Occipital lobe (tissue), 2 donors: ENCODE measurements around the gene DCDC1. TPM values are rescaled to one million over a fixed set of nuclear protein-coding genes. Genes with fewer than 3 reads are reported as not detected.

Experiments
- DNase-seq: peaks from one replicate; lab custom pipeline; 2025; lab: John Stamatoyannopoulos, UW
- total RNA-seq: library from RNA; depleted of rRNA; stranded (reverse); fragments of >200 nt; gene quantifications from one replicate; pipeline ENCODE4 v1.2.3, GENCODE V29; 2014

Gene DCDC1
- total RNA-seq, 1 donor from 2014 or later: 1.2 TPM

DNA sequence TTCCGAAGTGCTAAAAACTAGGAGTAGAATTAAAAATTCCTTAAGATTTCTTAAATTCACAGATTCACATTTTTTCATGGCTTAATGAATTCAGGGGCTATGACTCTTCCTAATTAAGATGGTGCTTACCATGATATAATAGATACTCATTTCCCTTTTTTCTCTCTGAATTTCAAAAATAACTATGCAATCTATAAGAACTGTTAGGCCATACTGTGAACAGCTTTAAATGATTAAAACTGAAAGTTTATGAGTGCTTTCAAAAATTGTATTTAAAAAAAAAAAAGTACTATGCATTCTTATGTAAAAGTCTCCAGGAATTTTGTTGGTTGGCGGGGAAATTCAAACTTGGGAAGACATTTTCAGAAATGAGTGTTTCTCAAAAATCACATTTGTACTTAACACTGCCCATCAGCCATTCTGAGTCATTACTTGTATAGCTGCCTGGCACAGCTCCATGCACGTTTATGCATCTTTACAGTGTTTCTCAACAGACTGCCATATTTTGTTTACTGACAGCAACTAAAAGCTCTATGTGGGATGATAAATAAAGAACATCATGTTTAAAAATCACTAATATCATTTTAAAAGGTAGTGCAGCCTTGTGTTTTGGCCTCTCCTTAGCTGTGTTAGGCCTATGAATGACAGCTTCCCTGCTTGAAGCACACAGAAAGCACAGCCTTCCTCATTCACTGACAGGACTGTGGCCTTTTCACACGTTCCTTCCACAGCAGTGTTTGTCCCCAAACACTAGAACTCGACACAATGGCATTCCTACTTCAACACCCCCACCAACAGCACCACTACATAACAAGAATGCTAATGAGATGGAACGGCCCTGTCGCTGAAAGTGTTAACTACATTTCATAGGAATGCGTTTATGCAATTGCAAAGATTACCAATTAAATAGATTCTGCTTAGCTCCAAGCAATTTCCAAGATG, 131.4 kb downstream of the DCDC1 start:
- no peak for DNase-seq

DNA sequence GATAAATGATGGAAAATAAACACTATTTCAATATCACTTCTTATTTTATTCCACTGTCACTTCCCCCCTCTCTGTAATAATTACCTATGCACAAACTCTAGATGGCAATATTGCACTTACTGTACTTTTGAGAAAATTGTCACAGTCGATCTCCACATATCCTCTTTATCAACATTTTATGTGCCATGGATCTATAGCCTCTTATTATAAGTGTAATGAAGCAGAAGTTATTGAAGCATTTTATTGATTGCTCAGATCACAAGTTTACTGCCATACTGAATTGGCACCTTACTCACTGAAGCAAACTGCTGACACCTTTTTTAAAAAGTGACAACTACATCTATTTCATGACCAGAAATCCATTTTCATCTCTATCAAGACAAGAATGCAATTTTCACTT, 133.4 kb downstream of the DCDC1 start:
- DNase-seq: no peak

DNA sequence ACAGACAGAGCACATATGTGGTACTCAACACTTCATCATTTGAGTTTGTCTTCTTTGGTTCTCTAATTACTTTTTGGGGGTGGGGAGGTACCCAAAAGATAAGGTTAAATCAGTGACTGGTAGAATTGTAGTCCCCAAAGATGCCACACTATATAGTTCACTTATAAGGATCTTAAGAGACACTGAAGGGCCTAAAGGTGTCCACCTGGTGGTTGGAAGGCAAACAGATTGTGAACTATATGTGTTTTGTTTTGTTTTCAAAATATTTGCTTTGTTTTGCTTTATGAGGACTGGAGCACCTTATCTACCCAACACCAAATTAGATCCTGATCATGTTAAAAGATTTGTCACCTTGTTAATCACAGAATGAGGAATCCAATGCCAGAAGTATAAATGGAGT, 136.1 kb downstream of the DCDC1 start:
- no peak for DNase-seq

DNA sequence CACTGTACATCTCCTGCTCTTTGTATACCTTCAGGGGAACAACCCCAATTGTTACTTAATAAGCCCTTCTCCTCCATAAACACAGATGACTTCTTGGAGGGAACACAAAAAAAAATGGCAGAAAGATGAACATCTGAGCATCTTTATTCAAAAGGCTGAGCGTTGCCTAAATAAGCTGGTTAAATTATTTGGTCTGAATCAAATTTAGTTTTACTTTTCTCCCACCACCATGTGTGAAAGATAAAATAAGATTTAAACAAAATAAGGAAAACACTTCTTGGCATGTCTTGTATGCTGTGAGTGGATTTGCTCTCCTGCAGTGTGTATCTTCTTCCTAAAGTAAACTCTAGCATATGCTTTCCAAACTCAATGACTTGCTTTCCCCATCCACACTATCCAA, 137.9 kb downstream of the DCDC1 start:
- DNase-seq: no peak

DNA sequence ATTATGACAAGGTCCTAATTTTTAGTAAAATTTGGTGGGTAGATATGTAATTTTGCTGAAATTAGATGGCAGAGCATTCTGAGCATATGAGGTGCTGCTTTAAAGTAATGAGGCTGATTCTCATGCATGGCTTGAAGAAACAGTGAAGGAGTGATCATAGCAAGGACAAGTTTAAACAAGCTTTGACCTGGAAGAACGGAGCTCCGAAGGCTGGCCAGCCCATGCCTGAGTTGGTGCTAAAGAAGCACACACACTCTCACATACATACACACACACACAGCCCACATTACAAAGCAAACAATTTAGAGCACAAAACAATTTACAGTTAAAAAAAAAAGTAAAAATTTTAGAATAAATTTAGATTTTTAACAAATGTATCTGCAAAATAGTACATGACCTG, 150.7 kb downstream of the DCDC1 start:
- DNase-seq: no peak

DNA sequence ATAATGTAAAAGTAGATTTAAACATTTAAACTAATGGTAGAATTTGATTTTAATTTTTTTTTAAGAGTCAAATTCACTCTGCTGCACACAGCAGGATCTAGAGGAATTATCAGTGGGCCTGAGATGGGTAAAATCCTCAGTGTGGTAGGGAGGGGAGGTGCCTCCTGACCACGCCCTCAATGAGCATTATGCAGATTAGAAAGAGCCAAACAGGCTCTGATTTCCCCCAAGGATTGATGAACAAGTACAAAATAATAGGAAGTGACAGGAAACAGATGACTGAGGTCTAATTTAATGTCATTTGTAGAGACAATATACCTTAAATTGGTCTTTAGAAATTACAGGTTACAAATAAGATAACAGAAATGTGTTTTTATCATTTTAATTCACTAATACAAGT, 155.2 kb downstream of the DCDC1 start:
- no peak for DNase-seq

DNA sequence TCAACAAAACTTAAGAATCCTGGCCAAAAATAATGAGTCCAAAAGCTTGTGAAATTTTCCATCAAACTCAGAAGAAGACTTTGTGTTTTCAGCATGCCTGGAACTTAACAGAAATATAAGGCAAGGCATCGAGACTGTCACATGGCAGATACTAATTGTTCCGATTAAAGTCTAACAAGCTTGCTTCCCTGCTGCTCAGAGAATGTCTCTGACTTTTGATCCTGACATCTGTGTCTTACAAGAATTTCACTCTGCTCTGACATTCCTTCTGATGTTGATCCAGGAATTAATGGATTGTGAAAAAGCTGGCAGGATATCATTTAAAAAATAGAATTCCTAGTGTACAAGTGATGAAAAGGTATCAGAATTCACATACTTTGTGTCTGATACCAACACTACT, 170.2 kb downstream of the DCDC1 start:
- no peak for DNase-seq

DNA sequence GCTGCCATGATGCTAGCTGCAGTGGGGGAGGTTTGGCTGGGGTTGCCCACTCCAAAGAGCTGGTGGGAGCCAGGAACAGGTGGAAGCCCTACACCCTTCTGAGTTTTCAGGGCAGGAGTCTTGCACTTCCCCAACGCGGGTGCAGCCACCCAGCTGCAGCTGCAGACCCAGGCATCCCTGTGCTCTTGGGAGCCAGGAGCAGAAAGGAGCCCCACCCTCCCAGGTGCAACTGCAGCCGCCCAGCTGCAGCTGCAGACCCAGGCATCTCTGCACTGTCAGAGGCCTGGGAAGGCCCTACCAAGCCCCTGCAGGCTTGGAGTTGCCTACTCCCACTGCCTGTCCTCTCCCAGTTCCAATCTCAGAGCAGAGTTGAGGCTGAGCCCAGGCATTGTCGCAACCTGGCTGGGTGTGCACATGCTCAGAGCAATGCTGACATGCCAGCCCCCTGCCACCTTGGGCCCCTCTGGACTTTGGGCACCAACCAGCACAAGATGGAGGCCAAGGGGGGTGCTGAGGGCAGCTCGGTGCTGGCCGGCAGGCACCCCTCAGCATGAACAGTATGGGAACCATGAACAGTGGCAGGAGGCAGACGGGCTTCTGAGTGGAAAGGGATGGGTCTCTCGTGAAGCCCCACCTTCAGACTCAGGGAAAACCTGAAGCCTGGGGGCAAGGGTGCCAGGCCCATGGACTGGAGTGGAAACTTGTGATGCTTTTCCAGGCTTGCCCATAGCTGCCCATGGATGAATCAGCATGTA, 195.4 kb downstream of the DCDC1 start:
- no peak for DNase-seq

DNA sequence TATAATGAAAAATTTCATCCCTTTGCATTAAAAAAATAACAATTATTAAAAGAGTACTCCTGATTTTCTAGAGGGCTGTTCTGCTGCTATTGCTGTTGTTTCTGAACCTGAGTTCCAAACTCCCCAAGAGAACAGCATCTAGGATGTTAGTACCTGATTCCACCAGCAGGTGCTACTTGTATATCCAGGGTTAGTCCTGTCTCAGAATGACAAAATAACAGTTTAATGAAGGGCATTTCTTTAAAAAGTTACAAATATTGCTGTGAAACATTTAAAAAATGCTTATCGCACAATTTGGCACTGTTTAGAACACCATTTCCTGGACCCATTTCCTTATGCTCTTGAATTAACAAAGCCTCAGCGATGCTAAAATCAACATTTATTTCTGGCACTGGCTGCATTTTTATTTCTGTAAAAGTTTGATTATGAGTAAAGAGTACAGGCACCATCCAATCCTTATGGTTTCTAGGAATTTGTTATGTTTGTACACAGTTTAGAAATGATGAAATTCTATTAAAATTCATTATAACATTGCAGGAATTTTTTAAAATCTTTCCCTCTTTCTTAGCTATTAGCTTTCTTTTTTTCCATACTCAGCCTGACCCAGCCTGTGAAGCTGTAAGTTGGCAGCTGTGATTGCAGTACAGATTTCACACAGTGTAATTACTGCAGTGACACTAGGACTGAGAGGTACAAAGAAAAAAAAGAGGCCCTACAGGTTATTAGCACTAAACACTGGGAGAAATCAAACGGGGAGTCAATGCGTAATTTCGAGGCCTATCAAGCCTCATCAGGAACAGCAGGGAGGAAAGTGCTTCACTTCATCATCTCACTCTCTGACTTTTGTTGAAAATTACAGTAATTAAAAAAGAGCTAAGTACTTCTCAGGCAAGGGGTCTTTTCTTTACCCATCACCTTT, 208.8 kb downstream of the DCDC1 start:
- no peak for DNase-seq

DNA sequence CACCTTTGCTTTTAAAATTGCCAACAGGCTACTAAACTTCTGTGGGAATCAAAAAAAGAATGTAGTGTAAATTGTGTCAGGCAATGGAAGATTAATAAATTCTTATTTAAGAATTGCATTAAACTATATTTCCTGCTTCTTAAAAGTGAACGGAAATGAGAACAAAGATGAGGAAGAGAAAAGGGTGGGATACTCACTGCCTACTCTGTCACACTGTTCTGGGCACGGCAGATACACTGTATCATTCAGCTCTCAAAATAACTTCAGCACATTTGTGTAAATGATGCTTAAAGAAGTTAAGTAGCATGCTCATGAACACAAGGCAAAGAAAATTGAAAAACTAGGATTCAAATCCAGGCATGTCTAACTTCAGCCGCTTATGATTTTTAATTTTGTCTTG, 218.7 kb downstream of the DCDC1 start:
- DNase-seq: no peak

DNA sequence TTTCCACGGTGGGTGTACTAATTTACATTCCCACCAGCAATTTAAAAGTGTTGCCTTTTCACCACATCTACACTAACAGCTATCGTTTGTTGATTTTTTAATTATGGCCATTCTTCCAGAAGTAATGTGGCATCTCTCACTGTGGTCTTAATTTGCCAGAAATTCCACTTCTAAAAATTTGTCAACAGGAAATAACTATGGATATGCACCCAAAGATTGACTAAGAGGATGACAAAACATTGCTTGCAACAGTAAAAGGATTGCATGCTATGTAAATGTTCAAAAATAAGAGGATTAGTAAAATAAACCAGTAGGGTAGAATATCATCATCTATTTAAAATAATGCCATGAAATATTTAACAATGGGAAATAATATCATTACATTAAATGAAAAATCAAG, 219.5 kb downstream of the DCDC1 start:
- DNase-seq: no peak

DNA sequence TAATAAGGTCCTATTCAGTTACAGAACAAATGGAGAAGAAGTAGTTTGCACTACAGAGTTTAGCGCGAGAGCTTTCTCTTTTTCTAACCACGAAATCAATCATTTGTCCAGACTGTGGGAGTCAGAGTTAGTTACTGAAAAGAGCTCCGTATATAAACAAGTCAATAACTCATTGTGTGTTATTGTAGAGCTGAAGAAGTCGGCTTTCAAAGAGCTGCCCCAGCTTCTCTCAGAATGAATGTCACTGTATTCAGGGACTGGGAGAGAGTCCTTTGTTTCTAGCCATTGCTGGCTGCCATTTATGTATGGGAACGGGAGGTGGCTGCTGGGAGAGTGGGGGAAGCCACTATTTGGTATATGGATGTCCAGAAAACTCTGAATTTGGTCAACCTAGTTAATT, 227.8 kb downstream of the DCDC1 start:
- no peak for DNase-seq

DNA sequence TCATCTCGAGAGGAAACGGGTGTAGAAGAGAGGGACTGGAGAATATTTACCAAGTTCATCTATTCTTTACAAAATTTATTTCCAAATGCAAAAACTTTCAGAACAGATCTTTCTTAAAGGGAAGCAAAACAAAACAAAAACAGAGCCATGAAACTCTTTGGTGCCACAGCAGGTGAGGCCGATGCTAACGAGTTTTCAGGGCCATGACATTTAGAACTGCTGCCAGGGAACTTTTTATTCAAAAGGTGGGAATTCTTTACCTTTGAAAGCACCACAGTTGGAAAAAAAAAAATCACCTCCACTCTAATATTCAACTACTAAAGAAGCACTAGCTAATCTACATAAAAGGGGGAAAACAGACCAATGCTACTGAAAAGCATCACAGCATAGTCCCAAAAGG, 230.1 kb downstream of the DCDC1 start:
- no peak for DNase-seq

DNA sequence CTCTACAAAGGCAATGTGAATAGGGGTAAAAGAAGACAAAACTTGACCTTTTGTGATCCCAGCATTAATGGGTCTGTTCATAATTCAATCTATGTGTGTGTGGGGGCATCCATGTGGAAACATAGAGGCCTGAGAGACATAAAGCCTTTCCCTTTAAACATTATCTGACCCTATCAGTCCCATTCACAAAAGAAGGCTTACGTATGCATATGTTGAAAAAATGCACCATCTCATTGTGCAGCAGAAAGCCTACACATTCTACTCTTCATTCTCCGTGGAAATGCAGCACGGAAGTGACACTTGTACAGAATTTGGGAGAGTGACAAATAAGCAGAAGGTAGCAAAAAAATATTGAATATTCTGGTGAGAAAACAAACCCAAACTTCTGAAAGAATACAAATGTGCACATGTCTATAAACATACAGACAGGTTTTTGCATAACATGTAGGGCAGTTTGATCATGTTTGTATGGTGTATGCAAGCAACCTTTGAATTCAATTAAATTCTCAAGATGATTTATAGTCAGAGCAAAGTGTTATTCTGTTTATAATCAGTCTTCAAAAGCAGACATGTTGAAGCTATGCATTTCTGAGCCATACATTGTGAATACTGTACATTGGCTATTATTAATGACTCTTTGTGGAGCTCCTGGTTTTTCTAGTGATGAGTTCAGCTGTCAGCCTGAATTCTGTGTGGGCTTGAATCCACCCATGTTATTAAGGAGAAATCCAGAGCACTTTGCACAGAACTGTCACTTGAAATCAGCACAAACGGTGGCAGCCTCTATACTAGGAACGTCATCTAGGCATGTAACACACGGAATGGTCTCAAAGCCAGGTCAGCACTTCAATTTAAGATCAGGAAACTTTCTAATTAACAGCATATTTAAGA, 236.8 kb downstream of the DCDC1 start:
- no peak for DNase-seq

DNA sequence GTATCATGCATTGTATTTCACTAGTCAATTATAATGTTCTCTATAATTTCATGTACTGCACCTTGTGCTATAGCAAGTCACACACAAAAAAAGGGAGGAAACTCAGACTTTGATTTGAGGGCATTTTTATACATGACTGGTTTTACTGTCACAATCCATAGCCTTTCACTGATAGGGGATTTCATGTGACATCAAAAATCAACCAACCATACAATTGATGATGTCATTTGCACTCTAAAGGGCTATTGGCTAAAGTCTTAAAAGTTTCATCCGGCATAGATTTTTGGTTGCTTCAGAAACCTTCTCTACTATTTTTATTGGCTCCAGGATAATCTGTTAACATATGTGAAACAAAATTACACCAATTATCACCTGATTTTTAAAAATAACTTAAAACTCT, 237.8 kb downstream of the DCDC1 start:
- no peak for DNase-seq

DNA sequence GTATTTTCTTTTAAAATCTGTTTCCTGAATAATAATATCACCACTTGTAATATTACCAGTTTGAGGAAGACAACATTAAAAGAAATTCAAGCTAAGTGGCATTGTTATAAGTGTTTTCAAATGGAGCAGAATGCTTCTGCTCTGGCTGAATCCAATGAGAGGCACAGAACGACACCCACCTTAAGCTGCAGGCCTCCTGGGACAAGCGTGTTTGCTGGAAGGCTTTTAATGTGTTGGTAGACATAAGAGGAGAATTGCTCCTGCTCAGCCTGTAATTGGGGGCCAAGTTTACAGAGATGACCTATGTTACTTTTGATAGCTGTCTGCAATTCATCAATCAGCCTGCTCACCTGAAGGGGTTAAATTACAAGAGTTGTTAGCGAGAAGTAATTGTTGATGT, 242.2 kb downstream of the DCDC1 start:
- no peak for DNase-seq

DNA sequence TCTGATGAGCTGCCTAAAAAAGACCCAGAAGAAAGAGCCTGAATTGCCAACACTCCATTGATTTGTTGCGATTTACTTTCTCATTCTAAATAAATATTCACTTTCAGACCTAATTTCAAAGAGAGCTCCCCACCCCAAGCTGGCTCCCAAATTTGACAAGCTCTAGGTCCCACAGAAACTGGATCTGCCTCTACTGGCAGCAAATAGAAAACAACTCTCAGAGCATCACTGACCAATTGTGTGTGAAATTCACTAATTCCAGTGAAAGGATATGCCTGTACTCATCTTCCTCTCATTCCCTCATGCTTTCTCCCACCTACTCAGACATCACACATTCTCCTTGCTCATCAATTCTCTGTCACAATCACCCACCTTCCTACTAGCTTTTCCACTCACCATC, 249.1 kb downstream of the DCDC1 start:
- no peak for DNase-seq

DNA sequence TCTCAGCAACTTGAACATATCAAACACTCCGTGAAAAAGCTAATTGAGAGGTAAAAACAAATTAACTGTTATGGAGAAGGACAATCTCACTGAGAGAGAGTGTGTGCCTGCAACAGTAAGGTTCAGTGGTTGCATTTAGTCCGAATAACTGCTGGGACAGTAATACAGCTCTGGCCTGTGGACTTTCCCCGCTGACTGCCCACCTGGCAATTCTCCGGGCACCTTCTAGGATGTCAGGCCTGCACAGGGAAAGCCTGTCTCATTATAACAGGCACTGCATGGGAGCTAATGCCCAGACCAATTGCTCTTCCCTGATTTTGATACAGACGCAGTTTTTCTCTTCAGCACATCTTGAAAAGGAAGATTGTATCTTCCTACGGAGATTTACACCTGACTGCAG, 251.0 kb downstream of the DCDC1 start:
- DNase-seq: no peak

DNA sequence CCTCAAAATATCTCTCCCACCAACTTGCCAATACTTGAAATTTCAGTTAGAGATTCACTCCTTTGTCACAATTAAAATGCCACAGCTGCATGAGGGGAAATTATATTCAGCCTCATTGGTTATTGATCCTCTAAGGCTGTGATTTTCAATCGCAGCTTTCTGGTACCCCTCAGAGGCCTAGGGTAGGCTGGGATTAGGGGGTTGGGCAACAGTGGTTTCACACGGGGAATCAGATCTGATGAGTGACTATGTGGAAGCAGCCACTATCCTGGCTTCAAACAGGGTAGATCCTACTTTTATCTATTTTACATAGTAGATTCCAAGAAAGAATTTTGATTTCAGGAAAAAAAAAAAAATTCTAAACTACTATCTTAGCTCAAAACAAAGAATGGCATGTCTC, 252.5 kb downstream of the DCDC1 start:
- DNase-seq: no peak

DNA sequence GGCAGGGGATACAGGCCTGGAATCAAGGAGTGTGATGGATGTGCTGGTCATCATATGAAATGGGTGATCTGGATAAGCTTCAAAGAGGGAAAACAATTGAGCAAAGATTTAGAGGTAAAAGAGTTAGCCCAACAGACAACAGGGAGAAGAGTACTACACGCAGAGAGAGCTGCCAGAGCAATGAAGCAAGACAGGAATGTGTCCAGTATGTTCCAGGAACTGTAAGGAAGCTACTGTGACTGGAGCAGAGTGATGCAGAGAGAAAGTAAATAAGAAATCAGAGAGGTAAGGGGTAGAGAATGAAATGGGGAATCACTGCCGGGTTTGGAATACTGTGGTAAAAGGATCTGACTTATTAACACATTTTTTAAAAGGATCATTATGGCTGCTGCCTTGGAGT, 255.1 kb downstream of the DCDC1 start:
- DNase-seq: no peak

DNA sequence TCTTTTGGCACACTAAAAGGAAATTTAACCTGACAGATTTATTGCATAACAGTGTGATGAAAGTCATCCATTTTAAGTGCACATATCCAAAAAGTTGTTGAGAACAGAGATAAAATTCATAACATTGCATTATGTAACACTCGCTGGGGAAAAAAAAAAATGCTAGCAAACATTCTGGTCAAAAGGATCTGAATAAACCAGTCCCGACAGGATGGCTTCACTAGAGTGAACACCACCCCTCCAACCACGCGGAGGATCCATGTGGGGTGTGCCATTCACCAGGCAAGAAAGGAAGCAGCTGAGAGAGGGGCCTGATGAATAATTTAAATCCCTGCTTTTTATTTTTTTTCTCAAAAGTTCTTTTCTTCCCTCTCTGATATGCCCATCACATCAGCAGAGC, 258.7 kb downstream of the DCDC1 start:
- DNase-seq: no peak
